ENCODE data around the gene NEDD4L.

- TF ChIP-seq MZF1 (tag by site-specific recombination; IDR thresholded peaks at IDR 0.05; ENCODE audit: borderline replicate concordance) (no peak), ZNF423 (tag by site-specific recombination; IDR thresholded peaks at IDR 0.05) (no peak), CTCF (tag by site-specific recombination; IDR thresholded peaks at IDR 0.05) (no peak), REST (tag by site-specific recombination; IDR thresholded peaks at IDR 0.05) (no peak), SP3 (tag by site-specific recombination; IDR thresholded peaks at IDR 0.05) (no peak), ZNF138 (tag by site-specific recombination; IDR thresholded peaks at IDR 0.05; ENCODE audit: borderline replicate concordance) (no peak), GLIS2 (tag by site-specific recombination; IDR thresholded peaks at IDR 0.05) (no peak), ZNF112 (tag by site-specific recombination; IDR thresholded peaks at IDR 0.05) (no peak), ZNF148 (tag by site-specific recombination; IDR thresholded peaks at IDR 0.05; ENCODE audit: borderline replicate concordance) (no peak), ZNF658 (tag by site-specific recombination; IDR thresholded peaks at IDR 0.05) (no peak)
These were observed 345.7 kb downstream of the NEDD4L start for GRCh38 chr18:58389745-58390144.
